ENCODE measurements around the gene ATP5PD.
"Not testable (repeated sequence)": the region's sequence is repeated elsewhere in the genome, so short reads cannot be mapped to it uniquely, and the experiment has no call there.

ATP5PD gene

GRCh38 chr17:75048249-75048878 is 1.6 kb upstream of the ATP5PD start:
- no peak for DNase-seq

GRCh38 chr17:75047398-75048098 is 779 bp upstream of the ATP5PD start:
- DNase-seq, result peak; percentile 39

- not testable (repeated sequence) for DNase-seq
These were observed 793 bp downstream of the ATP5PD start for GRCh38 chr17:75045946-75046406.

GRCh38 chr17:75044716-75045115 is 2.1 kb downstream of the ATP5PD start:
- no peak for DNase-seq

- DNase-seq, result not testable (repeated sequence)
These were observed 3.0 kb downstream of the ATP5PD start for GRCh38 chr17:75043789-75044188.

GRCh38 chr17:75041656-75042280 is 5.0 kb downstream of the ATP5PD start:
- no peak for DNase-seq

GRCh38 chr17:75039238-75039637 is 7.5 kb downstream of the ATP5PD start:
- DNase-seq, result no peak

GRCh38 chr17:75036643-75037268 is 10.0 kb downstream of the ATP5PD start:
- peak; percentile 73 for DNase-seq

GRCh38 chr17:75034236-75034908 is 12.4 kb downstream of the ATP5PD start:
- peak; percentile 91 for DNase-seq

- peak; percentile 88 for DNase-seq
These were observed 13.2 kb downstream of the ATP5PD start for GRCh38 chr17:75033346-75034235.

- no peak for DNase-seq
These were observed 14.0 kb downstream of the ATP5PD start for GRCh38 chr17:75032720-75033280.

GRCh38 chr17:75031972-75032719 is 14.6 kb downstream of the ATP5PD start:
- peak; percentile 61 for DNase-seq

GRCh38 chr17:75030161-75030560 is 16.6 kb downstream of the ATP5PD start:
- DNase-seq, result no peak

- not testable (repeated sequence) for DNase-seq
These were observed 20.1 kb downstream of the ATP5PD start for GRCh38 chr17:75026650-75027049.

- DNase-seq, result not testable (repeated sequence)
These were observed 21.4 kb downstream of the ATP5PD start for GRCh38 chr17:75025398-75025734.

- peak; percentile 28 for DNase-seq
These were observed 21.9 kb downstream of the ATP5PD start for GRCh38 chr17:75024686-75025397.

- no peak for DNase-seq
These were observed 26.2 kb downstream of the ATP5PD start for GRCh38 chr17:75020331-75021110.

- no peak for DNase-seq
These were observed 27.1 kb downstream of the ATP5PD start for GRCh38 chr17:75019710-75020109.

GRCh38 chr17:75019146-75019545 is 27.6 kb downstream of the ATP5PD start:
- no peak for DNase-seq
